Liver (tissue), 9 donors: Measurements from ENCODE around the gene SRSF4. TPM values are rescaled to one million over a fixed set of nuclear protein-coding genes. Genes with fewer than 3 reads are reported as not detected.
A peak's percentile ranks its signal among the peaks of the same experiment; 100 is the strongest.

Experiments
- DNase-seq: peaks from one replicate; pipeline ENCODE4 v3.0.0-alpha.2; 2017; ENCODE audit warnings: low spot score
- H3K27ac ChIP-seq, 2 donors: one replicate each; pipeline ENCODE4 v1.7.0; 2013; ENCODE audit warnings: inconsistent platforms in 2 of 2, low read length in 2 of 2, control low read depth in 1 of 2, low read depth in 1 of 2, mild to moderate bottlenecking in 1 of 2
- H3K27me3 ChIP-seq, 4 donors: one replicate each; pipeline versions ENCODE4 v1.6.1 to v1.7.0; 2013; ENCODE audit warnings: low read length in 3 of 4, inconsistent platforms in 1 of 4, mild to moderate bottlenecking in 1 of 4, moderate library complexity in 1 of 4; ENCODE audit not compliant: control insufficient read depth in 4 of 4, insufficient read depth in 4 of 4
- H3K36me3 ChIP-seq, 4 donors: one replicate each; pipeline versions ENCODE4 v1.6.1 to v1.7.0; 2013; ENCODE audit warnings: low read length in 3 of 4, mild to moderate bottlenecking in 3 of 4, low read depth in 1 of 4, moderate library complexity in 1 of 4; ENCODE audit not compliant: control insufficient read depth in 4 of 4, insufficient read depth in 3 of 4
- H3K4me1 ChIP-seq, 4 donors: one replicate each; pipeline versions ENCODE4 v1.6.1 to v1.7.0; 2013; ENCODE audit warnings: low read length in 3 of 4, mild to moderate bottlenecking in 3 of 4, moderate library complexity in 1 of 4; ENCODE audit not compliant: control insufficient read depth in 4 of 4, insufficient read depth in 4 of 4
- H3K4me3 ChIP-seq, 3 donors: one replicate each; pipeline versions ENCODE4 v1.6.1 to v1.7.0; 2013; ENCODE audit warnings: low read length in 3 of 3, control low read depth in 1 of 3, low read depth in 1 of 3, mild to moderate bottlenecking in 1 of 3
- H3K9ac ChIP-seq, 2 donors: one replicate each; pipeline ENCODE4 v1.7.0; 2013; ENCODE audit warnings: low read length in 2 of 2, mild to moderate bottlenecking in 2 of 2, moderate library complexity in 2 of 2, control low read depth in 1 of 2, low read depth in 1 of 2
- H3K9me3 ChIP-seq, 4 donors: one replicate each; pipeline versions ENCODE4 v1.6.1 to v1.7.0; 2013; ENCODE audit warnings: low read length in 3 of 4; ENCODE audit not compliant: control insufficient read depth in 4 of 4
- FOXA1 ChIP-seq: IDR thresholded peaks from 2 replicates; pipeline ENCODE4 v1.6.1; 2016; ENCODE audit warnings: antibody characterized with exemption
- FOXA2 ChIP-seq: IDR thresholded peaks from 2 replicates; pipeline ENCODE4 v1.6.1; 2016; ENCODE audit warnings: antibody characterized with exemption
- GABPA ChIP-seq, 2 donors: IDR thresholded peaks in 1 of 2; conservative IDR thresholded peaks in 1 of 2; 2 replicates each; pipeline ENCODE4 v1.6.1; 2016; ENCODE audit warnings: antibody characterized with exemption in 2 of 2, mild to moderate bottlenecking in 1 of 2, moderate library complexity in 1 of 2
- HNF4A ChIP-seq, 2 donors: conservative IDR thresholded peaks; 2 replicates each; pipeline ENCODE4 v1.6.1; 2016; ENCODE audit warnings: antibody characterized with exemption in 2 of 2, mild to moderate bottlenecking in 2 of 2
- HNF4G ChIP-seq: IDR thresholded peaks from 2 replicates; pipeline ENCODE4 v1.6.1; 2016; ENCODE audit warnings: antibody characterized with exemption
- NR2F2 ChIP-seq: IDR thresholded peaks from 2 replicates; pipeline ENCODE4 v1.6.1; 2016; ENCODE audit warnings: antibody characterized with exemption
- RAD21 ChIP-seq, 2 donors: IDR thresholded peaks; 2 replicates each; pipeline ENCODE4 v1.6.1; 2016; ENCODE audit warnings: antibody characterized with exemption in 2 of 2, mild to moderate bottlenecking in 2 of 2
- RXRA ChIP-seq, 2 donors: IDR thresholded peaks; 2 replicates each; pipeline ENCODE4 v1.6.1; 2017 to 2018; ENCODE audit warnings: antibody characterized with exemption in 2 of 2, mild to moderate bottlenecking in 1 of 2
- SP1 ChIP-seq: IDR thresholded peaks from 2 replicates; pipeline ENCODE4 v1.6.1; 2018; ENCODE audit warnings: antibody characterized with exemption, mild to moderate bottlenecking
- TAF1 ChIP-seq: conservative IDR thresholded peaks from 2 replicates; pipeline ENCODE4 v1.6.1; 2016; ENCODE audit warnings: antibody characterized with exemption, mild to moderate bottlenecking
- YY1 ChIP-seq: IDR thresholded peaks from 2 replicates; pipeline ENCODE4 v1.6.1; 2016; ENCODE audit warnings: antibody characterized with exemption, mild to moderate bottlenecking
- WGBS: extraction: QIAGEN DNeasy Blood & Tissue Kit; methylation state at CpG from one replicate; pipeline ENCODE4 v1.1.7; 2013; 5-methylcytosine and 5-hydroxymethylcytosine counted together
- polyA plus RNA-seq, 2 donors: library from polyadenylated mRNA; stranded (reverse) in 1 of 2; unstranded in 1 of 2; fragments of 200-250 nt in 1 of 2; fragments of >200 nt in 1 of 2; fragmentation: Nextera tagmentation in 1 of 2; extraction: Ambion mirVana in 1 of 2; gene quantifications; one replicate each; pipeline versions ENCODE4 v1.2.1 to v1.2.3, GENCODE V29; 2013 to 2015
- total RNA-seq, 2 donors: library from RNA; depleted of rRNA; stranded (reverse); fragments of >200 nt; gene quantifications; one replicate each; pipeline ENCODE4 v1.2.3, GENCODE V29; 2014
- TF ChIP-seq, protein P1 (sequence below): IDR thresholded peaks from 2 replicates; pipeline ENCODE4 v1.6.1; 2016; ENCODE audit warnings: antibody characterized with exemption
- TF ChIP-seq, protein P2 (sequence below): IDR thresholded peaks from 2 replicates; pipeline ENCODE4 v1.6.1; 2016; ENCODE audit warnings: antibody characterized with exemption
- TF ChIP-seq, protein P3 (sequence below): IDR thresholded peaks from 2 replicates; pipeline ENCODE4 v1.6.1; 2016; ENCODE audit warnings: antibody characterized with exemption
- TF ChIP-seq, protein P4 (sequence below): fragments of 150-350 bp; IDR thresholded peaks from 2 replicates; pipeline ENCODE4 v1.5.1; 2017; ENCODE audit warnings: improper control_type of control experiment, low read depth, low read length; ENCODE audit not compliant: missing input control
- donor health status: healthy.
- donor health status: healthy.
- donor health status: healthy.
- donor health status: healthy.
- donor health status: healthy.

The SRSF4 gene
- total and polyA plus RNA-seq, 4 donors, result 24.0 to 45.8 (median 30.2) TPM

GRCh38 chr1:29120947-29121485 lies 60.7 kb downstream of the SRSF4 start:
- Histone ChIP-seq H3K27ac (no peak overlapping the region), H3K9ac (no peak overlapping the region), H3K36me3 (peaks cover 2 to 5% (median 3%) of the 10 kb centered on the region in 4 donors), H3K4me3 (peak overlapping the region in 1 of 3 donors; percentile 68), H3K9me3 (no peaks in the 10 kb centered on the region), H3K27me3 (no peaks in the 10 kb centered on the region), H3K4me1 (peaks cover 16 to 30% (median 23%) of the 10 kb centered on the region in 4 donors)
- TF ChIP-seq RAD21 (IDR thresholded peaks at IDR 0.05) (peak in 1 of 2 donors; percentile 52), RXRA (IDR thresholded peaks at IDR 0.05) (no peak), HNF4G (no peak), YY1 (no peak), SP1 (no peak), GABPA (IDR thresholded peaks at IDR 0.05 in 1 of 2, conservative IDR thresholded peaks at IDR 0.05 in 1 of 2) (no peak), FOXA1 (no peak), FOXA2 (no peak), HNF4A (conservative IDR thresholded peaks at IDR 0.05) (no peak), TAF1 (no peak), NR2F2 (no peak)
- TF ChIP-seq, protein P1, sequence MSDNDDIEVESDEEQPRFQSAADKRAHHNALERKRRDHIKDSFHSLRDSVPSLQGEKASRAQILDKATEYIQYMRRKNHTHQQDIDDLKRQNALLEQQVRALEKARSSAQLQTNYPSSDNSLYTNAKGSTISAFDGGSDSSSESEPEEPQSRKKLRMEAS, result no peak
- TF ChIP-seq, protein P2, sequence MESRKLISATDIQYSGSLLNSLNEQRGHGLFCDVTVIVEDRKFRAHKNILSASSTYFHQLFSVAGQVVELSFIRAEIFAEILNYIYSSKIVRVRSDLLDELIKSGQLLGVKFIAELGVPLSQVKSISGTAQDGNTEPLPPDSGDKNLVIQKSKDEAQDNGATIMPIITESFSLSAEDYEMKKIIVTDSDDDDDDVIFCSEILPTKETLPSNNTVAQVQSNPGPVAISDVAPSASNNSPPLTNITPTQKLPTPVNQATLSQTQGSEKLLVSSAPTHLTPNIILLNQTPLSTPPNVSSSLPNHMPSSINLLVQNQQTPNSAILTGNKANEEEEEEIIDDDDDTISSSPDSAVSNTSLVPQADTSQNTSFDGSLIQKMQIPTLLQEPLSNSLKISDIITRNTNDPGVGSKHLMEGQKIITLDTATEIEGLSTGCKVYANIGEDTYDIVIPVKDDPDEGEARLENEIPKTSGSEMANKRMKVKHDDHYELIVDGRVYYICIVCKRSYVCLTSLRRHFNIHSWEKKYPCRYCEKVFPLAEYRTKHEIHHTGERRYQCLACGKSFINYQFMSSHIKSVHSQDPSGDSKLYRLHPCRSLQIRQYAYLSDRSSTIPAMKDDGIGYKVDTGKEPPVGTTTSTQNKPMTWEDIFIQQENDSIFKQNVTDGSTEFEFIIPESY, result no peak
- TF ChIP-seq, protein P3, sequence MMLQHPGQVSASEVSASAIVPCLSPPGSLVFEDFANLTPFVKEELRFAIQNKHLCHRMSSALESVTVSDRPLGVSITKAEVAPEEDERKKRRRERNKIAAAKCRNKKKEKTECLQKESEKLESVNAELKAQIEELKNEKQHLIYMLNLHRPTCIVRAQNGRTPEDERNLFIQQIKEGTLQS, result no peak
- TF ChIP-seq, protein P4, sequence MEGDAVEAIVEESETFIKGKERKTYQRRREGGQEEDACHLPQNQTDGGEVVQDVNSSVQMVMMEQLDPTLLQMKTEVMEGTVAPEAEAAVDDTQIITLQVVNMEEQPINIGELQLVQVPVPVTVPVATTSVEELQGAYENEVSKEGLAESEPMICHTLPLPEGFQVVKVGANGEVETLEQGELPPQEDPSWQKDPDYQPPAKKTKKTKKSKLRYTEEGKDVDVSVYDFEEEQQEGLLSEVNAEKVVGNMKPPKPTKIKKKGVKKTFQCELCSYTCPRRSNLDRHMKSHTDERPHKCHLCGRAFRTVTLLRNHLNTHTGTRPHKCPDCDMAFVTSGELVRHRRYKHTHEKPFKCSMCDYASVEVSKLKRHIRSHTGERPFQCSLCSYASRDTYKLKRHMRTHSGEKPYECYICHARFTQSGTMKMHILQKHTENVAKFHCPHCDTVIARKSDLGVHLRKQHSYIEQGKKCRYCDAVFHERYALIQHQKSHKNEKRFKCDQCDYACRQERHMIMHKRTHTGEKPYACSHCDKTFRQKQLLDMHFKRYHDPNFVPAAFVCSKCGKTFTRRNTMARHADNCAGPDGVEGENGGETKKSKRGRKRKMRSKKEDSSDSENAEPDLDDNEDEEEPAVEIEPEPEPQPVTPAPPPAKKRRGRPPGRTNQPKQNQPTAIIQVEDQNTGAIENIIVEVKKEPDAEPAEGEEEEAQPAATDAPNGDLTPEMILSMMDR, result peak; percentile 39
- WGBS, result 66% methylated on average over 42 of the region's 42 CpGs
- DNase-seq, result peak; percentile 74

DNA sequence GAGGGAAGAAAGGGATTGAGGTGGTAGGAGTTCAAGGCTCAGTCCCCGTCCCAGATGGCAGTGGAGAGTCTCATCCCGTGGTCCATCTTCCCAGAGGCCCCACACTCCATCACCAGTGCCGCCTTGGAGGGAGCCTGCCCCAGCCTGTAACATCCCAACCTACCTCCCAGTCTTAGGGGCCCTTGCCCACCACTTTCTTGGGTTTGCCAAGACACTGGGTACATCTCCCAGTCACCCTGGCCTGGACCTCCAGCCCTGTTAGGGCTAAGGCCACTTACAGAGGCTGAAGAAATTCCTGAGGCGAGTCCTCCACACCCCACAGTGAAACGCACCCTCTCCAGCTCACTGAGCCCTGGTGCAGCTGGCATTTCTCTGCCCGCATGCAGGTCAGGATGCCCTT lies 61.3 kb downstream of the SRSF4 start:
- H3K4me3 ChIP-seq, result no peak overlapping the region
- H3K9ac ChIP-seq, result no peak overlapping the region
- no peaks in the 10 kb centered on the region for H3K27me3 ChIP-seq
- H3K4me1 ChIP-seq, result peaks cover 16 to 30% (median 23%) of the 10 kb centered on the region in 4 donors
- TF ChIP-seq NR2F2, result no peak
- WGBS, result 95% methylated on average over 6 of the region's 6 CpGs
- DNase-seq, result no peak
- no peak overlapping the region for H3K27ac ChIP-seq
- H3K36me3 ChIP-seq, result peaks cover 2 to 9% (median 5%) of the 10 kb centered on the region in 4 donors
- no peaks in the 10 kb centered on the region for H3K9me3 ChIP-seq
